ENCODE data around the gene JTB. TPM values are rescaled to one million over a fixed set of nuclear protein-coding genes. Genes with fewer than 3 reads are reported as not detected.
A peak's percentile ranks its signal among the peaks of the same experiment; 100 is the strongest.

The JTB gene
- 257 and 265 TPM in 2 replicates for polyA plus RNA-seq
- polyA minus RNA-seq, result 79.6 and 82.4 TPM in 2 replicates

DNA sequence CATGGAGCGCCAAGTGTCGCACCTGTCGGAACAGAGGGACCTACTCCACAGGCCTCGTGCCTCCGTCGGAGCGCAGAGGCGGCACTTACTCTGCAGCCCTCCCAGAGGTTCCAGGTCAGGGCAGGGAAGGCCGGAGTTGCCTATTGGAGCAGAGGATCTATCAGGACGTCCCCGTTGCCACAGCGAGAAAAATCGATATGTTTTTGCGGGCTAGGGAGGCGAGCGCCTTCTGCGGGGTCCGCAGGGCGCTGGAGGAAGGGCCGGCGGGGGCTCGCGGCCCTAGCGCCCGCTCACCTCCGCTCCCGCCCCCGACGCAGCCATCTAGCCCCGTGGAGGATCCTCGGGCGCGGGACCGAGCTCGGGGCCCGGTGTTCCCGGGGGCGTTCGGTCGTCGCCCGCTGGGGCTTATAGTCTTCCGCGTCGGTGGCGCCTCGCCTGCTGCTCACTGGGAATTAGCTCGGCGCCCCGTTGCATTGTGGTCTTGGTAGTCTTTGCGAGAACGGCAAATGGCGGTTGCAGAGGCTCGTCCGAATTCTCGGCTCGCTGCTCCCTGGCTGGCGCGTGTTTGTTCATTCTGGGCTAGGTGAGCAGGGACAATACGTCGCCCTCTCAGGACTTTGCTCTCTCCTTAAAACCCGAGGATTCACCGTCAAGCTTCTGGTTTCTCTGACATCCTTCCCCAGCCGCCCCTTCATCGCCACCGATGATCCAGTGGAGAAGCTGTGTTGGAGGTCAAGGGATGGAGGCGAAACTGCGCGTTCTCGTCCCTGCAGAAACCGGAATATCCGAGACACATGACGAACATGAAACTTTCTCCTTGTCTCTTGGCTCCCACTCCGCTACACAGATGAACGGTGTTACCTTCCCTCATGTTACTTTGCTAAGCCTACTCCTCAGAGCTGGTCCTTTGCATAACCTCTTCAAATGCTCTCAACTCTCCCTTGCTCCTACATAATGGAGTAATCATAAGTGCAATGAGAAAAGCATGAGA, at the start of gene JTB:
Gene JTB, minus strand, starts transcription at position 425 of the 991 bp plus-strand sequence. Its CDS starts 422 bp downstream, at position 3.
- Histone ChIP-seq H3F3A (ENCODE audit: insufficient read depth, low read length, poor library complexity, severe bottlenecking) (no peaks in the 10 kb centered on the region), H3K4me3 (ENCODE audit: low read length) (peak within 1 kb of the TSS; percentile 100), H3K9me2 (ENCODE audit: insufficient read depth, low read length) (no peaks in the 10 kb centered on the region), H3K27me3 (ENCODE audit: insufficient read depth, low read depth, low read length) (no peaks in the 10 kb centered on the region), H3K4me2 (ENCODE audit: low read length) (peak within 1 kb of the TSS; percentile 83), H3K36me3 (ENCODE audit: insufficient read depth, low read length) (no peaks in the 10 kb centered on the region), H4K20me1 (ENCODE audit: insufficient read depth) (no peaks in the 10 kb centered on the region), H3K79me2 (replicated peaks; ENCODE audit: insufficient read depth, low read length) (peaks cover 11% of the 10 kb centered on the region), H2AFZ (ENCODE audit: low read depth, low read length) (peak within 1 kb of the TSS; percentile 61), H3K27ac (ENCODE audit: low read length) (peak within 1 kb of the TSS; percentile 91), H3K9ac (ENCODE audit: low read length) (peak within 1 kb of the TSS; percentile 88), H3K9me3 (ENCODE audit: low read length) (no peaks in the 10 kb centered on the region)
- TF ChIP-seq SMC3 (conservative IDR thresholded peaks at IDR 0.05; ENCODE audit: poor library complexity) (peak; percentile 20), CTCF (IDR thresholded peaks at IDR 0.05; ENCODE audit: poor library complexity, severe bottlenecking) (peak; percentile 42), REST (IDR thresholded peaks at IDR 0.05; ENCODE audit: borderline replicate concordance) (peak; percentile 30), POLR2AphosphoS5 (IDR thresholded peaks at IDR 0.05) (peak; percentile 64), MXI1 (conservative IDR thresholded peaks at IDR 0.05; ENCODE audit: poor library complexity, severe bottlenecking) (peak; percentile 81), RAD21 (conservative IDR thresholded peaks at IDR 0.05) (no peak), EZH2 (IDR thresholded peaks at IDR 0.05; ENCODE audit: borderline replicate concordance, insufficient read depth, low read length, poor library complexity, severe bottlenecking) (no peak), TAF1 (IDR thresholded peaks at IDR 0.05; ENCODE audit: low read depth) (peak; percentile 53), EP300 (conservative IDR thresholded peaks at IDR 0.05; ENCODE audit: poor library complexity, severe bottlenecking) (no peak)

DNA sequence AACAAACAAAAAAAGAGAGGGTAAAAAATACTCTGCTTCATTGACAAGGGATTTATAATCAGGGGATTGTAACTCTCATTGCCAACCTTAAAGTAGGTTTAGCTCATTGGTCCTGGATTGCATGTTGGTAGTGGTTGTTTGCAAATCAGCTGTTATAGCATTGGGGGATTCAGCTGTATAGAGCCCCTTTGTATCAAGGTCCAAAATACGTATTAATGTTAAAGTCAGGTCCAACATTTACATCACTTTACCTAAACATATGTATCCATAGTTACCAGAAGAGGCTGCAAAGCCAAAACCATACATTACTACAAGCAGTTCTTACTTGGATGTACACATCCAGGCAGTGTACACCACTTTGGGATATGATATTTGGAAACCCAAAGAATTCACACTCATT, 42.5 kb upstream of the JTB start:
- no peaks in the 10 kb centered on the region for H4K20me1 ChIP-seq (ENCODE audit: insufficient read depth)
- TF ChIP-seq SMC3 (conservative IDR thresholded peaks at IDR 0.05; ENCODE audit: poor library complexity), result no peak
- H3K9ac ChIP-seq (ENCODE audit: low read length), result no peak overlapping the region
- no peak overlapping the region for H3K4me2 ChIP-seq (ENCODE audit: low read length)
- H3K9me2 ChIP-seq (ENCODE audit: insufficient read depth, low read length), result no peaks in the 10 kb centered on the region
- H2AFZ ChIP-seq (ENCODE audit: low read depth, low read length), result no peak overlapping the region
- no peaks in the 10 kb centered on the region for H3K79me2 ChIP-seq (replicated peaks; ENCODE audit: insufficient read depth, low read length)
- no peaks in the 10 kb centered on the region for H3K27me3 ChIP-seq (ENCODE audit: insufficient read depth, low read depth, low read length)
- no peaks in the 10 kb centered on the region for H3K9me3 ChIP-seq (ENCODE audit: low read length)
- no peaks in the 10 kb centered on the region for H3K36me3 ChIP-seq (ENCODE audit: insufficient read depth, low read length)
- no peaks in the 10 kb centered on the region for H3F3A ChIP-seq (ENCODE audit: insufficient read depth, low read length, poor library complexity, severe bottlenecking)
- H3K4me3 ChIP-seq (ENCODE audit: low read length), result no peak overlapping the region
- no peak overlapping the region for H3K27ac ChIP-seq (ENCODE audit: low read length)

All from neural cell (in vitro differentiated cells).